Heart left ventricle (tissue), 16 donors: ENCODE measurements around the gene GNPTG. TPM values are rescaled to one million over a fixed set of nuclear protein-coding genes. Genes with fewer than 3 reads are reported as not detected.

Source experiments
- ATAC-seq, 4 donors: fragments of 200-7000 bp; cut with Tn5 transposase; one replicate each; pipeline ENCODE4 v1.9.1; 2020 to 2022; ENCODE audit warnings: moderate library complexity in 4 of 4, mild to moderate bottlenecking in 3 of 4, moderate number of reproducible peaks in 1 of 4
- DNase-seq, 5 donors: peaks; one replicate each; pipeline ENCODE4 v3.0.0-alpha.2; 2020
- H3K27ac ChIP-seq, 12 donors: fragments of 200-600 bp; sonication (generic) in 4 of 12; one replicate each; pipeline versions ENCODE4 v1.5.0 to v1.8.0; 2016 to 2022; ENCODE audit warnings: mild to moderate bottlenecking in 2 of 12
- H3K27me3 ChIP-seq, 9 donors: fragments of 200-600 bp; sonication (generic) in 2 of 9; one replicate each; pipeline versions ENCODE4 v1.5.1 to v1.8.0; 2016 to 2022; ENCODE audit warnings: mild to moderate bottlenecking in 3 of 9
- H3K36me3 ChIP-seq, 9 donors: fragments of 200-600 bp; sonication (generic) in 2 of 9; one replicate each; pipeline versions ENCODE4 v1.5.0 to v1.8.0; 2018 to 2022; ENCODE audit warnings: mild to moderate bottlenecking in 2 of 9
- H3K4me1 ChIP-seq, 12 donors: fragments of 200-600 bp; sonication (generic) in 4 of 12; one replicate each; pipeline versions ENCODE4 v1.5.0 to v1.8.0; 2016 to 2022; ENCODE audit warnings: mild to moderate bottlenecking in 3 of 12
- H3K4me3 ChIP-seq, 12 donors: fragments of 200-600 bp; sonication (generic) in 4 of 12; one replicate each; pipeline versions ENCODE4 v1.5.0 to v1.8.0; 2017 to 2022; ENCODE audit warnings: mild to moderate bottlenecking in 9 of 12, moderate library complexity in 4 of 12
- H3K9me3 ChIP-seq, 12 donors: fragments of 200-600 bp; sonication (generic) in 4 of 12; one replicate each; pipeline versions ENCODE4 v1.5.0 to v1.8.0; 2016 to 2022; ENCODE audit warnings: mild to moderate bottlenecking in 1 of 12
- CTCF ChIP-seq, 12 donors: fragments of 200-600 bp; sonication (generic) in 4 of 12; IDR thresholded peaks; one replicate each; pipeline versions ENCODE4 v1.5.0 to v1.8.0; 2018 to 2022; ENCODE audit warnings: antibody characterized with exemption in 12 of 12, mild to moderate bottlenecking in 5 of 12
- POLR2A ChIP-seq, 2 donors: fragments of 450-650 bp; IDR thresholded peaks; one replicate each; pipeline ENCODE4 v1.6.1; 2017; ENCODE audit warnings: antibody characterized with exemption in 2 of 2, mild to moderate bottlenecking in 2 of 2, moderate library complexity in 2 of 2
- WGBS, 4 donors: extraction: QIAGEN DNeasy Blood & Tissue Kit in 2 of 4; methylation state at CpG; one replicate each; pipeline versions ENCODE4 v1.1.5 to v1.1.7; 2013 to 2018; 5-methylcytosine and 5-hydroxymethylcytosine counted together
- intact Hi-C, 10 donors: fragments of 100-400 bp; cut with DNase I; formaldehyde crosslinking; loops; one replicate each; pipeline versions ENCODE4 v1.11.1 to v1.14.2; 2022
- polyA plus RNA-seq, 2 donors: library from polyadenylated mRNA; stranded (reverse); fragments of 200-250 nt; gene quantifications; one replicate each; pipeline ENCODE4 v1.2.3, GENCODE V29; 2013
- total RNA-seq, 9 donors: library from RNA; depleted of rRNA in 2 of 9; stranded (reverse); fragments of >200 nt in 2 of 9; fragmentation: NEBNext Ultra II Directional in 3 of 9; extraction: Animal tissue kit (Norgen Biotek cat#: 25700) in 3 of 9; gene quantifications; one replicate each; pipeline versions ENCODE4 v1.1.0 to v1.2.4, GENCODE V29; 2016 to 2023
- donor health status: ischemic (EF 13 %, LVEDD 7.1; RV severe dilation, severe dysfunction).
- donor health status: healthy with polysubstance abuse.
- donor health status: DM: no; HTN: yes; CAD: no.
- donor health status: DM: no; HTN: no; CAD: no.
- donor health status: ischemic (EF 25% LVEDD 6.9; RV normal size, moderate dysfunction).
- donor health status: ischemic (EF 25% LVEDD 5.7; RV mildly dilated, moderate dysfunction).
- donor health status: healthy.
- donor health status: DM: yes; HTN: yes; CAD: no.
- donor health status: ischemic (EF 35%, LVEDD 5.7; RV mildly dilated, moderate dysfunction).
- donor health status: nonischemic (EF 11% LVEDD 7.7; RV severe dilation, severe dysfunction).
- donor health status: DM: yes; HTN: yes; CAD: no.
- donor health status: PGD.
- donor health status: ischemic (EF 29% LVEDD 5.4; RV normal size, mild dysfunction).
- donor health status: nonischemic (EF 23%, LVEDD 6.1; RV moderate dilation, normal function).

The GNPTG gene
- total and polyA plus RNA-seq, 11 donors: 25.4 to 54.2 (median 31.9) TPM

GRCh38 chr16:1357906-1358566 lies 6.3 kb downstream of the GNPTG start:
- ATAC-seq: peak in 2 of 4 donors; percentile 31 to 58
- WGBS, 4 donors: 73 to 79% (median 77%) methylated on average over 19 of the region's 19 CpGs

GRCh38 chr16:1361685-1362360 lies 10.1 kb downstream of the GNPTG start:
- Histone ChIP-seq H3K36me3 (peaks cover 0 to 77% (median 69%) of the 10 kb centered on the region in 9 donors), H3K4me1 (peaks cover 0 to 7% (median 0%) of the 10 kb centered on the region in 12 donors), H3K27ac (no peak overlapping the region), H3K9me3 (no peaks in the 10 kb centered on the region), H3K27me3 (no peaks in the 10 kb centered on the region), H3K4me3 (no peak overlapping the region)
- 93 to 95% (median 93%) methylated on average over 24 to 43 of the region's 43 CpGs for WGBS, 4 donors
- ATAC-seq (no peak), DNase-seq (peak in 1 of 5 donors; percentile 57)
- TF ChIP-seq POLR2A (IDR thresholded peaks at IDR 0.05) (no peak), CTCF (IDR thresholded peaks at IDR 0.05) (no peak)
- intact Hi-C loops: no loop called here

More at GRCh38 chr16:1357906-1358566, 6.3 kb downstream of the GNPTG start:
- H3K27ac ChIP-seq: no peak overlapping the region
- H3K9me3 ChIP-seq: no peaks in the 10 kb centered on the region
- intact Hi-C loops: no loop called here
- peaks cover 0 to 44% (median 32%) of the 10 kb centered on the region in 9 donors for H3K36me3 ChIP-seq
- H3K4me1 ChIP-seq: peaks cover 0 to 29% (median 3%) of the 10 kb centered on the region in 12 donors
- H3K4me3 ChIP-seq: no peak overlapping the region
- TF ChIP-seq POLR2A (IDR thresholded peaks at IDR 0.05) (no peak), CTCF (IDR thresholded peaks at IDR 0.05) (no peak)
- DNase-seq: no peak
- H3K27me3 ChIP-seq: no peaks in the 10 kb centered on the region

- Histone ChIP-seq H3K9me3 (no peaks in the 10 kb centered on the region), H3K36me3 (peaks cover 0 to 85% (median 75%) of the 10 kb centered on the region in 9 donors), H3K4me1 (peaks cover 0 to 5% (median 0%) of the 10 kb centered on the region in 12 donors), H3K4me3 (no peak overlapping the region), H3K27me3 (no peaks in the 10 kb centered on the region), H3K27ac (no peak overlapping the region)
- peak in 1 of 5 donors; percentile 58 for DNase-seq
- 82 to 92% (median 90%) methylated on average over 9 to 11 of the region's 11 CpGs for WGBS, 4 donors
- TF ChIP-seq POLR2A (IDR thresholded peaks at IDR 0.05): no peak
- TF ChIP-seq CTCF (IDR thresholded peaks at IDR 0.05): no peak
- intact Hi-C loops: no loop called here
- ATAC-seq: no peak
Observed at GRCh38 chr16:1362807-1363206, 11.1 kb downstream of the GNPTG start.

- 46 to 67% (median 51%) methylated on average over 11 to 18 of the region's 18 CpGs for WGBS, 4 donors
- ATAC-seq: peak; percentile 70 to 80 (median 71)
- TF ChIP-seq CTCF (IDR thresholded peaks at IDR 0.05) (peak; percentile 52 to 87 (median 68)), POLR2A (IDR thresholded peaks at IDR 0.05) (no peak)
- intact Hi-C loops: no loop called here
- Histone ChIP-seq H3K4me1 (no peaks in the 10 kb centered on the region), H3K27me3 (no peaks in the 10 kb centered on the region), H3K4me3 (no peak overlapping the region), H3K27ac (no peak overlapping the region), H3K9me3 (no peaks in the 10 kb centered on the region), H3K36me3 (peaks cover 0 to 90% (median 76%) of the 10 kb centered on the region in 9 donors)
- DNase-seq: peak in 2 of 5 donors; percentile 63 to 80
Observed at GRCh38 chr16:1363501-1364041, 11.8 kb downstream of the GNPTG start.
